ENCODE measurements around the gene GMDS. TPM values are rescaled to one million over a fixed set of nuclear protein-coding genes. Genes with fewer than 3 reads are reported as not detected.

GMDS gene
- total RNA-seq, 2 donors from 2014 or later = 25.4 to 29.5 TPM

DNA sequence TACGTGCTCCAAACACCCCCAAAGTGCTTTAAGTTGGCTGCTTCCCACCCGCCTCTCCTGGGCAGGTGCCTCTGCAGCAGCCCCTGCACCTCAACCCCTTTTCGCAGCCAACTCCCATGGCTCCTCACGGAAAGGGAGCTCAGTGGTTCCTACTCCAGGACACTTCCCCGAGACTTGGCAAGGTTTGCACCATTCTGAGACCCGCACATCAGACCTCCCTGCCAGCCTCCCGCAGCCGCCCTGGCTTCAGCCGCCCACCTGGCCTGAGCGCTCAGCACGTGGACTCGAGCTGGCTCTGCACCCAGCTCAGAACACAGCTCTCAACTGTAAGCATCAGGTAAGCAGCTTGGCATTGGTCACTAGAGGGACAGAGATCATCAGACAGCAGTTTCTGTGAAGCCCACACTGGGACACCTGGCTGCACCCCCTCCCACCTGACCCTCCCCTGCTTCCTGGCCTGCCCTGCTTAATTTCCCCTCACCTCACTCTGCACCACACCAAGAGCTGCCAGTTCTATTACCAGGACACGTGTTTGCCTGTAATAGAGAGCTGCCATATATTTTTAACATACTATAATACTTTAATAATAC, 28.5 kb downstream of the GMDS start:
- H3K4me3 ChIP-seq (ENCODE audit: low read length) = no peak overlapping the region
- H3K9me3 ChIP-seq (ENCODE audit: control insufficient read depth, low read length) = no peaks in the 10 kb centered on the region
- no peaks in the 10 kb centered on the region for H3K36me3 ChIP-seq (ENCODE audit: control insufficient read depth, insufficient read depth, low read length)
- Mint-ChIP-seq H3K27me3 (ENCODE audit: insufficient read depth) (no peaks in the 10 kb centered on the region), H3K4me3 (no peak overlapping the region), H3K4me1 (peaks cover 16% of the 10 kb centered on the region), H3K36me3 (ENCODE audit: low read depth) (no peaks in the 10 kb centered on the region), H3K27ac (no peak overlapping the region), H3K9me3 (no peaks in the 10 kb centered on the region)
- no peaks in the 10 kb centered on the region for H3K27me3 ChIP-seq (ENCODE audit: control insufficient read depth, insufficient read depth, low read length, poor library complexity, severe bottlenecking)
- 92 to 93% methylated on average over 9 to 12 of the region's 13 CpGs for WGBS, 2 experiments (ENCODE audit: insufficient coverage in 1 of 2, insufficient read length in 1 of 2)
- TF ChIP-seq CTCF (conservative IDR thresholded peaks at IDR 0.05) = no peak
- DNase-seq = peak; percentile 56
- H3K27ac ChIP-seq (ENCODE audit: low read depth, low read length) = no peak overlapping the region
- no peaks in the 10 kb centered on the region for H3K4me1 ChIP-seq (ENCODE audit: control insufficient read depth, insufficient read depth, low read length)
- H3K9ac ChIP-seq (ENCODE audit: extremely low read depth, low read length, poor library complexity, severe bottlenecking) = no peak overlapping the region

- Mint-ChIP-seq H3K27me3 (ENCODE audit: insufficient read depth) (no peaks in the 10 kb centered on the region), H3K4me3 (no peak overlapping the region), H3K4me1 (peaks cover 13% of the 10 kb centered on the region), H3K36me3 (ENCODE audit: low read depth) (no peaks in the 10 kb centered on the region), H3K27ac (no peak overlapping the region), H3K9me3 (no peaks in the 10 kb centered on the region)
- Histone ChIP-seq H3K36me3 (ENCODE audit: control insufficient read depth, insufficient read depth, low read length) (no peaks in the 10 kb centered on the region), H3K4me1 (ENCODE audit: control insufficient read depth, insufficient read depth, low read length) (no peaks in the 10 kb centered on the region), H3K27me3 (ENCODE audit: control insufficient read depth, insufficient read depth, low read length, poor library complexity, severe bottlenecking) (no peaks in the 10 kb centered on the region), H3K4me3 (ENCODE audit: low read length) (no peak overlapping the region), H3K9ac (ENCODE audit: extremely low read depth, low read length, poor library complexity, severe bottlenecking) (no peak overlapping the region), H3K9me3 (ENCODE audit: control insufficient read depth, low read length) (no peaks in the 10 kb centered on the region), H3K27ac (ENCODE audit: low read depth, low read length) (no peak overlapping the region)
- no peak for DNase-seq
- TF ChIP-seq CTCF (conservative IDR thresholded peaks at IDR 0.05) = no peak
- WGBS, 2 experiments (ENCODE audit: insufficient coverage in 1 of 2, insufficient read length in 1 of 2) = 70 to 71% methylated on average over 2 to 3 of the region's 3 CpGs
Observed at GRCh38 chr6:2215342-2215741, 30.1 kb downstream of the GMDS start.

DNA sequence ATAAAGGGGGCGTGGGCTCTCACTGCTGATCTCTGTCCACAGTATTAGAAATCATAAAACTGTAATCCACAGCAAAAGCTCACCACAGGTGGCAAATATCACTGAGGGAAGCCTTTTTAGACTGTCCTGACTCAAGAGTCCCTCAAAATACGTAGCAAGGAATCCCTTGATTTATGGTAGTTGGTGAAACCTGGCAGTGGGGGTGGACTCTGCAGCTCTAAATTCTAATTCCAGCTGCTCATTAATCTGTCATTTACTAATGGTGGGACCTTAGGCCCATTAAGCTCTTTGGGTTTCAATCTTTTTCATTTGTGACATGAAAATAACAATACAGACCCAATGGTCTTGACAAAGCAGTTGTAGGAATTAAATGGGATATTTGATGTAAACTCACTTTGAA, 32.3 kb downstream of the GMDS start:
- Mint-ChIP-seq H3K27me3 (ENCODE audit: insufficient read depth) (no peaks in the 10 kb centered on the region), H3K27ac (no peak overlapping the region), H3K9me3 (no peaks in the 10 kb centered on the region), H3K36me3 (ENCODE audit: low read depth) (no peaks in the 10 kb centered on the region), H3K4me3 (no peak overlapping the region), H3K4me1 (peaks cover 11% of the 10 kb centered on the region)
- no peaks in the 10 kb centered on the region for H3K36me3 ChIP-seq (ENCODE audit: control insufficient read depth, insufficient read depth, low read length)
- no peak for TF ChIP-seq CTCF (conservative IDR thresholded peaks at IDR 0.05)
- no peak overlapping the region for H3K9ac ChIP-seq (ENCODE audit: extremely low read depth, low read length, poor library complexity, severe bottlenecking)
- no peaks in the 10 kb centered on the region for H3K27me3 ChIP-seq (ENCODE audit: control insufficient read depth, insufficient read depth, low read length, poor library complexity, severe bottlenecking)
- H3K9me3 ChIP-seq (ENCODE audit: control insufficient read depth, low read length) = no peaks in the 10 kb centered on the region
- no peaks in the 10 kb centered on the region for H3K4me1 ChIP-seq (ENCODE audit: control insufficient read depth, insufficient read depth, low read length)
- H3K4me3 ChIP-seq (ENCODE audit: low read length) = no peak overlapping the region
- H3K27ac ChIP-seq (ENCODE audit: low read depth, low read length) = no peak overlapping the region
- WGBS, 2 experiments (ENCODE audit: insufficient coverage in 1 of 2, insufficient read length in 1 of 2) = 71 to 78% methylated on average over 1 to 2 of the region's 2 CpGs
- DNase-seq = no peak

Measured in endodermal cell (in vitro differentiated cells).